Activated T-cell treated with anti-CD3 and anti-CD28 coated beads, Interleukin-2, amount 50 U/mL, for 4 hours (primary cell): ENCODE results near the gene KCNJ10. TPM values are rescaled to one million over a fixed set of nuclear protein-coding genes. Genes with fewer than 3 reads are reported as not detected.

Source experiments
- ATAC-seq, 2 donors: fragments of 200-7000 bp; cut with Tn5 transposase; one replicate each; pipeline ENCODE4 v1.10.0; 2021
- DNase-seq: peaks from one replicate; pipeline ENCODE4 v3.0.0-alpha.2; 2020
- H3K27me3 Mint-ChIP-seq: one replicate; pipeline ENCODE4 v1.8.0; 2021; ENCODE audit warnings: low read depth, mixed read lengths
- H3K36me3 Mint-ChIP-seq: one replicate; pipeline ENCODE4 v1.8.0; 2022; ENCODE audit warnings: mixed read lengths; ENCODE audit not compliant: insufficient read depth
- H3K4me1 Mint-ChIP-seq: one replicate; pipeline ENCODE4 v1.8.0; 2021; ENCODE audit warnings: low read depth, mixed read lengths
- H3K4me3 Mint-ChIP-seq: one replicate; pipeline ENCODE4 v1.8.0; 2021; ENCODE audit warnings: mild to moderate bottlenecking, moderate library complexity, mixed read lengths
- H3K9me3 Mint-ChIP-seq: one replicate; pipeline ENCODE4 v1.8.0; 2021; ENCODE audit warnings: mixed read lengths
- total RNA-seq, 3 donors: library from RNA; stranded (reverse); gene quantifications; one replicate each; pipeline ENCODE4 v1.2.1, GENCODE V29; 2021

Gene KCNJ10
- total RNA-seq, 3 donors from 2014 or later, result 0.32 TPM; not detected in 2

GRCh38 chr1:160021376-160022074 lies 48.4 kb downstream of the KCNJ10 start:
- no peaks in the 10 kb centered on the region for H3K9me3 Mint-ChIP-seq
- ATAC-seq, result no peak
- no peak overlapping the region for H3K4me3 Mint-ChIP-seq
- DNase-seq, result no peak
- H3K36me3 Mint-ChIP-seq, result peaks cover 4% of the 10 kb centered on the region
- no peaks in the 10 kb centered on the region for H3K4me1 Mint-ChIP-seq
- H3K27me3 Mint-ChIP-seq, result peaks cover 2% of the 10 kb centered on the region

- DNase-seq, result no peak
- no peak for ATAC-seq
- H3K27me3 Mint-ChIP-seq, result peaks cover 2% of the 10 kb centered on the region
- no peaks in the 10 kb centered on the region for H3K36me3 Mint-ChIP-seq
- no peak overlapping the region for H3K4me3 Mint-ChIP-seq
- no peaks in the 10 kb centered on the region for H3K9me3 Mint-ChIP-seq
- H3K4me1 Mint-ChIP-seq, result no peaks in the 10 kb centered on the region
Observed at GRCh38 chr1:160020196-160020595, 49.8 kb downstream of the KCNJ10 start.

GRCh38 chr1:160018900-160019299 lies 51.1 kb downstream of the KCNJ10 start:
- ATAC-seq (no peak), DNase-seq (no peak)
- H3K4me3 Mint-ChIP-seq, result no peak overlapping the region
- peaks cover 2% of the 10 kb centered on the region for H3K27me3 Mint-ChIP-seq
- H3K36me3 Mint-ChIP-seq, result no peaks in the 10 kb centered on the region
- H3K4me1 Mint-ChIP-seq, result no peaks in the 10 kb centered on the region
- no peaks in the 10 kb centered on the region for H3K9me3 Mint-ChIP-seq

- Mint-ChIP-seq H3K4me1 (no peaks in the 10 kb centered on the region), H3K4me3 (no peak overlapping the region)
- no peak for ATAC-seq
Observed at GRCh38 chr1:160018347-160018746, 51.6 kb downstream of the KCNJ10 start.

GRCh38 chr1:160017592-160017991 lies 52.4 kb downstream of the KCNJ10 start:
- no peak for ATAC-seq
- H3K4me1 Mint-ChIP-seq, result no peaks in the 10 kb centered on the region
- H3K36me3 Mint-ChIP-seq, result no peaks in the 10 kb centered on the region
- no peak overlapping the region for H3K4me3 Mint-ChIP-seq
- no peak for DNase-seq
- no peaks in the 10 kb centered on the region for H3K9me3 Mint-ChIP-seq
- peaks cover 2% of the 10 kb centered on the region for H3K27me3 Mint-ChIP-seq

More at GRCh38 chr1:160018347-160018746, 51.6 kb downstream of the KCNJ10 start:
- no peaks in the 10 kb centered on the region for H3K36me3 Mint-ChIP-seq
- no peak for DNase-seq
- H3K27me3 Mint-ChIP-seq, result peaks cover 2% of the 10 kb centered on the region
- no peaks in the 10 kb centered on the region for H3K9me3 Mint-ChIP-seq

- no peaks in the 10 kb centered on the region for H3K4me1 Mint-ChIP-seq
- H3K9me3 Mint-ChIP-seq, result no peaks in the 10 kb centered on the region
- peaks cover 5% of the 10 kb centered on the region for H3K27me3 Mint-ChIP-seq
- H3K4me3 Mint-ChIP-seq, result no peak overlapping the region
- no peaks in the 10 kb centered on the region for H3K36me3 Mint-ChIP-seq
- ATAC-seq (no peak), DNase-seq (no peak)
Observed at GRCh38 chr1:160011781-160012180, 58.2 kb downstream of the KCNJ10 start.

GRCh38 chr1:160009801-160010200 lies 60.2 kb downstream of the KCNJ10 start:
- no peak for DNase-seq
- H3K9me3 Mint-ChIP-seq, result no peaks in the 10 kb centered on the region
- H3K4me3 Mint-ChIP-seq, result no peak overlapping the region
- H3K4me1 Mint-ChIP-seq, result no peaks in the 10 kb centered on the region
- no peak for ATAC-seq
- H3K27me3 Mint-ChIP-seq, result peaks cover 5% of the 10 kb centered on the region
- no peaks in the 10 kb centered on the region for H3K36me3 Mint-ChIP-seq

- Mint-ChIP-seq H3K9me3 (no peaks in the 10 kb centered on the region), H3K4me3 (no peak overlapping the region), H3K4me1 (no peaks in the 10 kb centered on the region), H3K36me3 (no peaks in the 10 kb centered on the region), H3K27me3 (peaks cover 5% of the 10 kb centered on the region)
- ATAC-seq (no peak), DNase-seq (no peak)
Observed at GRCh38 chr1:160009081-160009480, 60.9 kb downstream of the KCNJ10 start.

- DNase-seq (no peak), ATAC-seq (no peak)
- Mint-ChIP-seq H3K4me1 (no peaks in the 10 kb centered on the region), H3K4me3 (no peak overlapping the region), H3K9me3 (no peaks in the 10 kb centered on the region), H3K27me3 (peaks cover 5% of the 10 kb centered on the region), H3K36me3 (no peaks in the 10 kb centered on the region)
Observed at GRCh38 chr1:160007577-160008200, 62.3 kb downstream of the KCNJ10 start.

- peaks cover 5% of the 10 kb centered on the region for H3K27me3 Mint-ChIP-seq
- H3K4me1 Mint-ChIP-seq, result no peaks in the 10 kb centered on the region
- DNase-seq (peak; percentile 64), ATAC-seq (peak; percentile 79 to 87)
- H3K4me3 Mint-ChIP-seq, result no peak overlapping the region
- no peaks in the 10 kb centered on the region for H3K36me3 Mint-ChIP-seq
- H3K9me3 Mint-ChIP-seq, result no peaks in the 10 kb centered on the region
Observed at GRCh38 chr1:160006312-160006940, 63.5 kb downstream of the KCNJ10 start.

GRCh38 chr1:160005070-160005469 lies 64.9 kb downstream of the KCNJ10 start:
- no peak overlapping the region for H3K4me3 Mint-ChIP-seq
- ATAC-seq, result no peak
- H3K27me3 Mint-ChIP-seq, result peaks cover 5% of the 10 kb centered on the region
- no peak for DNase-seq
- no peaks in the 10 kb centered on the region for H3K36me3 Mint-ChIP-seq
- no peaks in the 10 kb centered on the region for H3K9me3 Mint-ChIP-seq
- H3K4me1 Mint-ChIP-seq, result no peaks in the 10 kb centered on the region

- no peaks in the 10 kb centered on the region for H3K4me1 Mint-ChIP-seq
- DNase-seq (no peak), ATAC-seq (no peak)
- H3K27me3 Mint-ChIP-seq, result peaks cover 6% of the 10 kb centered on the region
- no peaks in the 10 kb centered on the region for H3K36me3 Mint-ChIP-seq
- H3K9me3 Mint-ChIP-seq, result no peaks in the 10 kb centered on the region
- H3K4me3 Mint-ChIP-seq, result no peak overlapping the region
Observed at GRCh38 chr1:160004425-160004824, 65.5 kb downstream of the KCNJ10 start.

- H3K27me3 Mint-ChIP-seq, result peaks cover 6% of the 10 kb centered on the region
- DNase-seq, result no peak
- no peaks in the 10 kb centered on the region for H3K4me1 Mint-ChIP-seq
- ATAC-seq, result no peak
- H3K36me3 Mint-ChIP-seq, result no peaks in the 10 kb centered on the region
- H3K4me3 Mint-ChIP-seq, result no peak overlapping the region
- H3K9me3 Mint-ChIP-seq, result no peaks in the 10 kb centered on the region
Observed at GRCh38 chr1:160004001-160004400, 66.0 kb downstream of the KCNJ10 start.

- DNase-seq, result no peak
- peaks cover 4% of the 10 kb centered on the region for H3K27me3 Mint-ChIP-seq
- no peaks in the 10 kb centered on the region for H3K4me1 Mint-ChIP-seq
- ATAC-seq, result no peak
- H3K36me3 Mint-ChIP-seq, result no peaks in the 10 kb centered on the region
- no peak overlapping the region for H3K4me3 Mint-ChIP-seq
- H3K9me3 Mint-ChIP-seq, result no peaks in the 10 kb centered on the region
Observed at GRCh38 chr1:160001440-160001839, 68.5 kb downstream of the KCNJ10 start.

- Mint-ChIP-seq H3K27me3 (peaks cover 4% of the 10 kb centered on the region), H3K4me3 (no peak overlapping the region), H3K9me3 (no peaks in the 10 kb centered on the region), H3K36me3 (no peaks in the 10 kb centered on the region), H3K4me1 (no peaks in the 10 kb centered on the region)
- no peak for ATAC-seq
- no peak for DNase-seq
Observed at GRCh38 chr1:159999204-159999603, 70.8 kb downstream of the KCNJ10 start.
